ENCODE results near the gene PVALB. TPM values are rescaled to one million over a fixed set of nuclear protein-coding genes. Genes with fewer than 3 reads are reported as not detected.

The PVALB gene
- total and polyA plus RNA-seq, 10 of the 15 experiments (the other 5 are each of a cell fraction or from before 2014, with no cell fraction given), result not detected

GRCh38 chr22:36797911-36798673, 18.7 kb downstream of the PVALB start (continued):
- TF ChIP-seq USF2 (IDR thresholded peaks at IDR 0.05; ENCODE audit: borderline replicate concordance, low read depth, low read length), result no peak

GRCh38 chr22:36797374-36797773, 19.5 kb downstream of the PVALB start:
- H3K36me3 ChIP-seq (ENCODE audit: control insufficient read depth in 2 of 2, insufficient read depth in 2 of 2, low read length in 1 of 2), result no peaks in the 10 kb centered on the region
- FAIRE-seq, result no peak
- WGBS (ENCODE audit: insufficient coverage, insufficient replicate concordance, low lambda C conversion rate, missing lambda C conversion rate), result 45% methylated on average over 8 of the region's 9 CpGs
- H2AFZ ChIP-seq (ENCODE audit: control insufficient read depth, low read depth, low read length), result peak overlapping the region; percentile 13; the same call in 1 of the 2 replicates
- H3K4me2 ChIP-seq (ENCODE audit: control insufficient read depth, insufficient read depth), result no peak overlapping the region
- no peaks in the 10 kb centered on the region; the same call in 2 of the 3 replicates for H3K9me3 ChIP-seq (replicated peaks; ENCODE audit: control insufficient read depth, insufficient read depth, low read length)
- TF ChIP-seq SMC3 (IDR thresholded peaks at IDR 0.05; ENCODE audit: borderline replicate concordance, low read length), result no peak
- no peak for TF ChIP-seq ZNF24 (IDR thresholded peaks at IDR 0.05)
- TF ChIP-seq PKNOX1 (IDR thresholded peaks at IDR 0.05), result no peak
- TF ChIP-seq IRF3 (IDR thresholded peaks at IDR 0.05), result no peak
- ATAC-seq, result no peak
- ChIA-PET POLR2A (no interaction called here), CTCF (no interaction called here), RAD21 (ENCODE audit: unreplicated experiment) (no interaction called here), SMC1A (ENCODE audit: uncharacterized antibody, unreplicated experiment) (interaction anchor here (0.6 kb wide), 1 partner anchor 180 kb away, joined by 3 read pairs; no protein-coding TSS in a partner anchor)
- H3K4me1 ChIP-seq (ENCODE audit: control insufficient read depth, insufficient read depth, low read length), result peaks cover 13% of the 10 kb centered on the region
- no peaks in the 10 kb centered on the region for H4K20me1 ChIP-seq (ENCODE audit: control insufficient read depth, insufficient read depth)
- no peaks in the 10 kb centered on the region for H3K27me3 ChIP-seq (replicated peaks in 1 of 2; ENCODE audit: control insufficient read depth in 2 of 2, insufficient read depth in 2 of 2, low read length in 1 of 2)
- in situ Hi-C loops (cut with MboI), result no loop called here
- no TSS peak for BruUV-seq (replicated peaks)
- H3K4me3 ChIP-seq, result no peak overlapping the region
- H3K27ac ChIP-seq (ENCODE audit: control insufficient read depth, insufficient read depth), result no peak overlapping the region
- no peak overlapping the region for H3K9ac ChIP-seq (ENCODE audit: control insufficient read depth, insufficient read depth, low read length)
- DNase-seq (ENCODE audit: low read depth, low spot score), result no peak
- intact Hi-C loops (cut with micrococcal nuclease; ENCODE audit: unreplicated experiment), result no loop called here
- no peaks in the 10 kb centered on the region for H3K79me2 ChIP-seq (ENCODE audit: control insufficient read depth, insufficient read depth, low read length)

All from GM12878 (cell line).